Subcutaneous adipose tissue (tissue), 4 donors: ENCODE results near the gene GBF1. TPM values are rescaled to one million over a fixed set of nuclear protein-coding genes. Genes with fewer than 3 reads are reported as not detected.

ENCODE experiments used
- total RNA-seq, 4 donors: library from RNA; depleted of rRNA; stranded (reverse); fragments of >200 nt; gene quantifications; one replicate each; pipeline ENCODE4 v1.1.0, GENCODE V29; 2016
- TF ChIP-seq, protein P1 (sequence below): fragments of 450-650 bp; IDR thresholded peaks from one replicate; pipeline ENCODE4 v1.5.1; 2016; ENCODE audit warnings: low read depth, mild to moderate bottlenecking, control low read depth, antibody characterized with exemption, moderate library complexity

Gene GBF1
- total RNA-seq, 4 donors from 2014 or later = 21.6 to 34.3 (median 24.0) TPM

DNA sequence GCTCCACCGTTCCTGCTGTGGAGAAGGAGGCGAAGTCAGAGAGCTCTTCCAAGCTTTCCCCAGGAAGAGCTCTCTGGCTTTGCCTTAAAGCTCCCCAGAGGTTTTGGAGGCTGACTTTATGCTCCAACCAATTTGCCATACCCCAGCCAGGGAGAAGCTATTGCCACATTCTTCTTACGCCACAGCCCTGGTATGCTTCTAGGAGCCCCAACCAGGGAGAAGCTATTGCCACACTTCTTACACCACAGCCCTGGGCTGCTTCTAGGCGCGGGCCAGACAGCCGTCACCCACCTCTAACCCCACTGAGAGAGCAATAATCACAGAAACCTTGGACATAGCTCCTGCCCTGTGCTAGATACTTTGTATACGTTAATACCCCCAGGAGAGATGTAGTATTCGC, 18.3 kb upstream of the GBF1 start:
- TF ChIP-seq, protein P1, sequence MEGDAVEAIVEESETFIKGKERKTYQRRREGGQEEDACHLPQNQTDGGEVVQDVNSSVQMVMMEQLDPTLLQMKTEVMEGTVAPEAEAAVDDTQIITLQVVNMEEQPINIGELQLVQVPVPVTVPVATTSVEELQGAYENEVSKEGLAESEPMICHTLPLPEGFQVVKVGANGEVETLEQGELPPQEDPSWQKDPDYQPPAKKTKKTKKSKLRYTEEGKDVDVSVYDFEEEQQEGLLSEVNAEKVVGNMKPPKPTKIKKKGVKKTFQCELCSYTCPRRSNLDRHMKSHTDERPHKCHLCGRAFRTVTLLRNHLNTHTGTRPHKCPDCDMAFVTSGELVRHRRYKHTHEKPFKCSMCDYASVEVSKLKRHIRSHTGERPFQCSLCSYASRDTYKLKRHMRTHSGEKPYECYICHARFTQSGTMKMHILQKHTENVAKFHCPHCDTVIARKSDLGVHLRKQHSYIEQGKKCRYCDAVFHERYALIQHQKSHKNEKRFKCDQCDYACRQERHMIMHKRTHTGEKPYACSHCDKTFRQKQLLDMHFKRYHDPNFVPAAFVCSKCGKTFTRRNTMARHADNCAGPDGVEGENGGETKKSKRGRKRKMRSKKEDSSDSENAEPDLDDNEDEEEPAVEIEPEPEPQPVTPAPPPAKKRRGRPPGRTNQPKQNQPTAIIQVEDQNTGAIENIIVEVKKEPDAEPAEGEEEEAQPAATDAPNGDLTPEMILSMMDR = no peak

DNA sequence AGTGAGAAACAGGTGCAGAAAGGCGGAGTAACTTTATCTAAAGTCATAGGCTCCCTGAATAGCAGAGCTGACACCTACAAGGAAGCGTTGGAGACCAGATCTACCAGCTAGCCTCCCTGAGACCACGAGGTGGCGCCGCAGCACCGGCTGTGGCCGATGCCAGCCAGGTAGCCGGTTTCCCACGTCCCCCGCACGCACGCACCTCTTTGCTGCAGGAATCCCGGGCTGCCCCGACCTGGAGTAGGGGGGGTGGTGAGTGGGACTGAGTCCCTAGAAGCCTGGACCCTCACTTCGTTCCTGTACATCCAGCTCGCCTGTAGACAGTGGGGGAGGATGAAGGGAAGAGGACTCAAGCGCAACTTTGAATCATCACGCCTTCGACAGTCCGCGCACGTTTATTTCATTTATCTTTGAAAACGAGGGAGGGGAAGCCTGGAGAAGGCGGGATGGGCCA, 15.5 kb upstream of the GBF1 start:
- TF ChIP-seq, protein P1 = no peak

DNA sequence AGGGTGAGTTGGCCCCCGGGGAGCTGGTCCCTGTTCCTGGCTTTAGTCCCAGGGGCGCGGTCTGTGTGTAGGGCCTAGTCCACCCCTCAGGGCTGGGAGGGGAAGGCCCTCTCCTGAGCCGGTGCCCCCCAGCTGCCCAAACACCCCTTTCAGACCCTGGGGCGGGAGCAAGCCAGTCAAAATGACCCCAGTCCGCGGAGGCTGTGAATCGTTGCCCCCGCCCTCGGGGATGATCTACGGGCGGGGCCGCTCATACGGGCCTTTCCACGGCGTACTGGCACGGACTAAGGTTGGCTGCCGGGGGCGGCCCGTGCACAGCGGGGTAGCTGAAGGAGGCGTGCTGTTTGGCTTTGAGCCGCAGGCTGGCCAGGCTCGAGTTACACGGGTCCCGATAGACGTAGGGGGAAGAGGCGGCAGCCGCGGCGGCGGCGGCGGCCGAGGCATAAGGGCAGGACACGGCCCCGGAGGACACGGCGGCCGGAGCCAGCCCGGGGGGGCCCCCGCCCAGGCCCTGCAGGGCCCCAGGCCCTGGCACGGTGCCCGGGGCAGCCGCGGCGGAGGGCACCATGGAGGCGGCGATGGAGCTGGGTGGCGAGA, 15.0 kb upstream of the GBF1 start:
- TF ChIP-seq, protein P1 = no peak

DNA sequence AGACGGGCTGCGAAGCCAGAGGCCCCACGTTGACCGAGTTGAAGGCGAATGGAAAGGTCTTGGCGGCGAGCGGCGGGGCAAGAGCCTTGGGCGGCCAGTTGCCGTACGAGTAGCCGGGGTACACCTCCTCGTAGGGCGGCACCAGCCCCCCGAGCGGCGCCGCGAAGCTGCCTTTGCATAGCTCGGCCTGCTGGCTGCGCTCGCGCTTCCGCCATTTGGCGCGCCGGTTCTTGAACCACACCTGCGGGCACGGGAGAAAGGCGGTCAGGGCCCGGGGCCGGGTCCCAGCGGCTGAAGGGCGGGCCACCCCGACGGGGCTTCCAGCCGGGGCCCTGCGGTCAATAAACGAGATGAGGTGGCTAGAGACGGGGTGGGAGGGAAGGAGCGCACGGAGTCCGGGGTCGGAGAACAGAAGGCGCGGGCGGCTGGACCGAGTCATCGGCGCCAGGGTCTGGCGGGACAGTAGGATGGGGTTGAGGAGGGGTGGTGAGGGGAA, 14.4 kb upstream of the GBF1 start:
- TF ChIP-seq, protein P1 = no peak

DNA sequence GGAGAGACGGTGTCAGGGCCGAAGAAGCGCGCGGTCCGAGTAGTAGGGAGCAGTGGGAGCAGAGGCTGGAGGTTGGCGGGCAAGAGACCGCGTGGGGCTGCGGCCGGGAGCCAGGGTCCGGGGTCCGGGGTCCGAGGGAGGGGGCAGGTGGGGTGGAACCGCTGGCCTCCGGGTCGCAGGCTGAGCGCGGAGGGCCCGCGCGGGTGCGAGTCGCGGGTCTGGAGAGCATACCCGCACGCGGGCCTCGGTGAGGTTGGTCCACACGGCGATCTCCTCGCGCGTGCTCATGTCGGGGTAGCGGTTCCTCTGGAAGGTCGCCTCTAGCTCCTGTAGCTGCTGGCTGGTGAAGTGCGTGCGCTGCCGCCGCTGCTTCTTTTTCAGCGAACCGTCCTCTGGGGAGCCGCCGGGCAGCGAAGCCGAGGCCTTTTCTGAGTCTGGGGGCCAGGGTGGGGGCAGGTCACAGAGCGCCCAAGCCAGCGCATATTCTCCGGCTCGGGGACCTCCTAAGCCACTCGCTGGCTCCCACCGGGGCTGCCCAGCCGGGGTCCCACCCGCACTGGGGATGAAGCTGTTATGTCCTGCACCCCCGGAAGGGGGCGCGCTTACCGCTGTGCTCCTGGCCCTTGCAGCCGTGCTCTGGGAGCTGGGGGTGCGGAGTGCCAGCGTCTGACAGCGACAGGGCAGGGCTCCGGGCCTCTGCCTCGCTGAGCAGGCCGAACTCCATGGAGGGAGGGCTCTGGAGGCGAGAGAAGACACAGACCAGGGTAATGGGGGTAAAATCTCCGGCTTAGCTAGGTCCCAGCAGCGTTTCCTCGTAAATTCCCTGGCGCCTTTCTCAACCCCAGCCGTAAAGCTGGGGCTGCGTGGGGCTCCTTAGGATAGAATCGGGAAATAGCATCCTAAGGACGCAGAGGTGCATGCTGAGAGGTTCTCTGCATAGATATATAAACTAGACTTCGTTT, 13.7 kb upstream of the GBF1 start:
- TF ChIP-seq, protein P1 = no peak

- TF ChIP-seq, protein P1 = no peak
These were observed 11.3 kb upstream of the GBF1 start for GRCh38 chr10:102233997-102234396.
